D341Med (cell line): ENCODE data around the gene CTNND2.
"Not testable (repeated sequence)": the region's sequence is repeated elsewhere in the genome, so short reads cannot be mapped to it uniquely, and the experiment has no call there.

Experiments
- DNase-seq: peaks from one replicate; pipeline ENCODE4 v3.0.0; 2012; ENCODE audit warnings: low spot score

CTNND2 gene

DNA sequence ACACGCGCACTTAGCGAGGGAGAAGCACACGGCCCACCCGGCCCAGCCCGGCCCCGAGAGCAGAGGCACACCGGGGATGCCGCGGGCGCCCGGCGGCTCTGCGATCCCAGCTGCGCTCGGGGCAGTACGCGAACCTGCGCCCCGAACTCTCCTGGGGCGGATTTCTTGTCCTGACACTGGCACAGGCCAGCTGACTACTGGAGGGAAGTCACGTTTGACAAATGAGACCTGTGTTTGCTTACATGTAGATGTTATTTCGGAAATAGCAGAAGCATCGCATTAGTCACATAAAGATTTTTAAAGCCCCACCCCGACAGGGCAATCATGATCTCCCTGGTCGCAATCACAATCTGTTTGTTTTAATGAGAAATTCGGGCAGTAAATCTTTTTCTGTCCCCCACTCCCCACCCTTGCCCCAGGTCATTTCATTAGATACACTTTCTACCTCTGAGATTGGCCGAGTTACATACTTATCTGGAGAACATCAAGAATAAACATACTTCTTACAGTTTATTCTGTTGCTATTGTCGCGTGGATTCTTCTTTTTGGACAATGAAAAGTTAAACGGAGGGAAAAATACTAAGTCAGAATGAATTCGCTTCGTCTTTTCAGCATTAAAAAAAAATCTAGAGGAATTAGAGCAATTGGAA lies 518.9 kb downstream of the CTNND2 start:
- DNase-seq = no peak

DNA sequence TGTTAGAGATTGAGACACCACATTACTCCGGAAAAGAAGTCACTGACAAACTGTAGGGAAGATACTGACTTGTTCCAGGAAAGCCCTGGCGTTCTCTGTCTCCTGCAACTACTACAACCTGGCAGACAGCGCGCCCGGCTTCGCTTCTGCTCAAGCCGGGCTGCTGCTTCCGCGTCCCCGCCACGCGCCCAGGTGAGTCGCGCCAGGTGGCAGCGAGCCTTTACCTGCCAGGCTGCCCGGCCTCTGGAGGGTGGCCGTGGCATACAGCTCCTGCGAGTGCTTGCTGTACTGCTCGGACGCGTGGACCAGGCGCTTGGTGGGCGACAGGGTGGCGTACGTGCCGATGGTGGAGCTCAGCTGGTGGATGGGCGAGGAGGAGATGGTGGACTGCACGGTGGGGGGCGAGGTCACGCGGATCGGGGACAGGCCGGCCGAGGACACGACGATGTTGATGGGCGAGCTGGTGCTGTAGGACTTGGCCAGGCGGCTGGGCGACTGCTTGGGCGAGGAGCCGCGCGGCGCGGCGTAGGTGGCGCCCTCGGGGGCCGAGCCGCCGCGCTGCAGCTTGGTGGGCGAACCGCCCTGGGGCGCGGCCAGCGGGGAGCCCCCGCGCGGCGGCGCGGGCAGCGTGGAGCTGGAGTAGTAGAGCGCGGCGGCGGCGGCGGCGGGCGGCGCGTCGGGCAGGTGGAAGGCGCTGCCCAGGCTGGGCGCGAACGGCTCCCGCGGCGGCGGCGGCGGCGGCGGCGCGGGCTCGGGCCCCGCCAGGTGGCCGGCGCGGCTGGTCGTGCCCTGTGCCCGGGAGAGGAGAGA lies 519.6 kb downstream of the CTNND2 start:
- DNase-seq = peak; percentile 80

DNA sequence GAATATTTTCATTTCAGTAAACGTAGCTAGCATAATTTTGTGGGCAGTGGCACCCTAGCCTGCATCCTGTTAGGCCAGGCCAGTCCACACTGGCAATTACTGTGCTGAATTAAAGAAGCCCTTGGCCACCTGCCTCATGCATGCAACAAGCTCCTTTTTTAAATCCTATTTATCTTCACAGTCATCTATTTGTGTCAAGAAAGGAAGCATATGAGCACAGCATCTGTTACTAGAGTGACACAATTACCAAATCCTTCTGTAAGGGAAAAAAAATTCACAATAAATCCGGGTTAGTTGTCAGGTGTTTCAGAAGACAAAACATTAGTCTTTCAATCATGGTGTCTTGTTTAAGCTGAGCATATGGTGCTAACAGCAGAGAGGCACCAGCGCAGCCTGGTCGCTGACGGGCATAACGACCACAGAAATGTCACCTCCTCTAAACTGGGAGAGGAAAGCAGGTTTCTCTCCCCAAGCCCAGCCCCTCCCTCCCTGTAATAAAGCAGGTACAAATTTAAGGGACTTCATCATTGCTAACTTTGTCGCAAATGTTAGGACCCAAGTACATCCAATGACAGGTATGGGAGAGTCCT lies 520.6 kb downstream of the CTNND2 start:
- DNase-seq = peak; percentile 60

DNA sequence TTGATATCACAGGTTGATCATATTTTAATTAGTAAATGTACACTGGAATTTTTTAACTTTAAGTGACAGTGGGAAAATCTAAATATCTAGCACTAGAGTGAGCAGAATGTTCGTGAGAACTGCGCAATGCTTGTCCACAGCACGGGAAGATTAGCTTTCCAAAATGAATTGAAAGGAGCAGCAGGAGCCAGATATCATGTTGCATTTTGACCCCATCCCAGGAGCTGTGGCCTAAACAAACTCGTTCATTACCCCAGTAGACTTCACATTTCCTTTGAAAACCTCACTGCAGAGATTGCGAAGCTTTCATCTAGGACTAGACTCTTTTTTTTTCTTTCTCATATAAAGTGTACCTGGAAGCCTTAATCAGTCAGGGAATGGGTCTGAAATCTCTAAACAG lies 525.8 kb downstream of the CTNND2 start:
- DNase-seq = no peak

DNA sequence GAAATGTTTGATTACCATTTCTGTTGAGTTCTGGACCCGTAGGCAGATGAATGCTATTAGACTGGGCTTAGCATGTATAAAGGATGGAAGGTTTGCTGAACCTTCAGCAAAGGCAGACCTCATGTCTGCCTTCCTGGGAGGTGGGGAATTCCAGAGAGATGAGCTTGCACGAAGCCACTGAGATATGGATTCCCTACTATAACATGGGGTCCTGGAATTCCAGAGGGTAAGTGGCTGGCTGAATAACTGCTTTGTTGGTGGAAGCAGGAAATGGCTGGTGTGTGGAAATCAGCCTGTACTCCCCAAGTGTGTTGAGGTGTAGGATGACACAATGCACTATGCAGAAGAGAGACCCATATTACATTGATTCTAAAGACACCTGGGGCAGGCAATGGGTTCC lies 526.4 kb downstream of the CTNND2 start:
- no peak for DNase-seq

DNA sequence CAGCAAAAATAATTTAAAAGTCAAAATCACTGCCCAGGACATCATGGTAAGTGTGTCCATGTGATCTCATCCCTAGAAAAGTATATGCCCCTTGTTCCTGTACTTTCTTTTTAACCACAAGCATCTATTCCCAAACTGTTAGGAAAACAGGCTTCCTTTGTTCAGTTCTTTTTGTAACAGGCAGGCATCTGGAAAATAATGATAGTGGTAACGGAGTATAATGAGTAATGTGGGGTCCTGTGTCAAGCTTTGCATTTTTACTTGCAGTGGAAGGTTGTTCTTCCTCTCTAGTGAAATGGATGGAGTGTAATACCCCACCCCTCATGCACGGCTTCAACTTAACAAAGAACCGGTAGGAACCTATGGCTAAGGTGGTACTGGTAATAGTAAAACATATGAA lies 532.1 kb downstream of the CTNND2 start:
- DNase-seq = no peak

DNA sequence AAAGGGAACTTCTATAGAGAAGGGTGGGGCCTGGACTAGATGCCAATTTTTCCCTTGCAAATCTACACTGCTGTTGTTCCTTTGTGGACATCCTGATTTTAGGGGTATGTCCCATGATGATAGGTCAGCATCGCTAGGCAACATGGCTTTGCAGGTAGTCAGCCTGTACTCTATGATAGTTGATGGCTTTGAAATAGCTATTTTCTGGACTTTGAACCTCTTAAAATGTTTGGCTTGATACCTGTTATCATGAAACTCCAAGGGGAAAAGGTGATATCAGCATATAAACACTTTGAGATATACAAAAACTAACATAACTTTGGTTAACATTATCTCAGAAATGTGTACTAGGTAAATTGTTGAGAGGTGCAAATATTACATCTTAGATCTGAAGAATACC lies 533.2 kb downstream of the CTNND2 start:
- no peak for DNase-seq

DNA sequence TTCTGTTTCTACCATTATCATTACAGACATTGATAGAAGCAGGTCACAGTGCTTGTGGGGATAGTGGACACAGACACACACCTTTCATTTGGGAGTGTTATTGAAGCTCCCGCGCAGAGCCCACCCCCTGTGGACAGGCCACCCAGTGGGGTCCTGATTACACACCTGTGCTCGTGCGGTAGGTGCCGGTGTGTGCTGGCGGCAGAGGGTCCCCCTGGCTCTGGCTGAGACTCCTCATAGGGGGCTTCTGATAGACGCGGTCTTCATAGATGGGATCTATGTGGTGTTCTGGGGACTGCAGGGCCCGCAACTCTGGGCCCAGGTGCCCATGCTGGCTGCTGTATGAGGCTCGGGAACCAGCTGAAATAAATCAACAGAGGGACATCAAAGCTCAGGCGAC lies 539.7 kb downstream of the CTNND2 start:
- DNase-seq = no peak

DNA sequence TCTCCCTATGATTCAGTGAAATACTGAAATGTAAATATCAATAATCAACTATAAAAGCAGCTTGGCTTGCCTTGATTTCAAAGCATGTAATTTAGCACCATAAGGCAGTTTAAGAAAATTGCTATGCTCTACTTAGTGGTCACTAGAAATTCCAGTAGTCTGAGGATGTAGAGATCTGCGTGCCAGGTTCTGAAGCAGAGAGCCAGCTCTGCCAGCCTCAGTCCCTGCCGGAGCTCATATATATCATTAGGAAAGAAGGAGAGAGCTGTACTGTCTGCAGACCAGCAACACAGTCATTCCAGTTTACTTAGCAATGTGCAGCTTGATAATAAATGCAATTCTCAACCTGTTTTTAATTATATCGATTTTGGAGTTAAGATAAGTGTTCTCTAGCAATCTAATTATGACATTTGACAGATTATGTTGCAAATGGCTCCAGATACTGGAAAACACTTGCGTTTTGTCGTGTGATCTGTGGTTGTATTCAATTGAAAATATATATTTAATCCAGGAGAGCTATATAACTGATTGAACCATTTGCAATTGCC lies 540.5 kb downstream of the CTNND2 start:
- DNase-seq = no peak

DNA sequence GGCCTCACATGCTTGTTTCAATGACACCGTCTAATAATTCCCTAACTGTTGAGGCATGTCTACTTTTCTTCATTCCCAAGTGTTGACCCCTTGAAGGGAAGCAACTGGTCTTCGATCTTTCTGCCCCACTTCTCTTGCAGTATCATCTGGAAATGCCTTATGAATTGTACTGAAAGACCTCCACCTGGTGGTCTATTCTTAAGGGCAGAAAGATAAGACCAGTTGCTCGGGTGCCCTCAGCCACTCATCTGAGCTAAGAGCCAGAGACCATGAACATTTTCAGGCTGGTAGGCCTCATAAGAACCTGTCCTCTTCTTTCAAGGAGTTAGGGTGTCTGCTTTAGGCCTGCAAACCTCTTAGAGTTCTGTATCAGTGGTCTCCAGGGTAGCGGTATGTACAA lies 542.5 kb downstream of the CTNND2 start:
- no peak for DNase-seq

DNA sequence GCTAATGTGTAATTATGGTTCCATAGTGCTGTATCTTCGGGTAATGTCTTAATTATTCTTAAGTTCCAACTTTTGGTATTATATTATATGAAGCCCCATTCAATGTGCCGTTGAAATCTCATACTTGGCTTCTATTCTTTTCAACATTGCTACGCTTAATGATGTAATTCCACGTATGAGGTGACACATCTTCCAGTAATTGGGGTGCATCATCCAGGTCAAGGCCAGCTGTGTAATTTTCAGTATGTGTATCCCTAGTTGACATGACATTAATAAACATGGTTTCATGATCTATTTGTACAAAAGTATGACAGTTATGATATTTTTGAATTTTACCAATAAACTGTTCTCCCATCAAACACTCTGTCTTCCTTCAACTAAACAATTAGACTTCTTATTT lies 546.3 kb downstream of the CTNND2 start:
- DNase-seq = no peak

DNA sequence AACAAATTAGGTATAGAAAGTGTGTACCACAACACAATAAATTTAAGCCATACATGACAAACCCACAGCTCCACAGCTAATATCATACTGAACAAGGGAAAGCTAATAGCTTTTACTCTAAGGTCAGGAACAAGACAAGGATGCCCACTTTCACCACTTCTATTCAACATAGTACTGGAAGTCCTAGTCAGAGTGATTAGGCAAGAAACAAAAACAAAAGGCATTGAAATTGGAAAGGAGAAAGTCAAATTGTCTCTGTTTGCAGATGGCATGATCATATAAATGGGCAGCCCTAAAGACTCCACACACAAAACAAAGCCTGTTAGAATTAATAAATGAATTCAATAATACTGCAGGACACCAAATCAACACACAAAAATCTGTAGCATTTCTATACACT lies 548.8 kb downstream of the CTNND2 start:
- no peak for DNase-seq

DNA sequence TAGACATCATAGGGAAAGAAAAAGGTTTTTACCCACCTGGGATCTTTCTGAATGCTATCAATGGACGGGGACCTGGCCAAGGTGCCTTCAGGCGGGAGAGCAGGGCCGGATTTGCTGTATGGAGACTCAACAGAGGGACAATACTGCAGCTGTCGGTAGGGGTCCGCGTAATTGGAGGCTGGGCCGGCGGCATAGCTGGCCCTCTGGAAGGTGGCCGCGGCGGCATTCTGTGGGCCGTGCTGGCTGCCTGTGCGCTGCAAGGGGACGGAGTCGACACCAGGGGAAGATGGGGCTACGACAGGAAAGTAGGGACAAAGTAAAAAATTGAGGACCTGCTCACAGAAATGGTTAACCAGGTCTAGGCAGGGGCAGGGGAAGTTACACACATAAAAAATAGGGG lies 557.9 kb downstream of the CTNND2 start:
- no peak for DNase-seq

DNA sequence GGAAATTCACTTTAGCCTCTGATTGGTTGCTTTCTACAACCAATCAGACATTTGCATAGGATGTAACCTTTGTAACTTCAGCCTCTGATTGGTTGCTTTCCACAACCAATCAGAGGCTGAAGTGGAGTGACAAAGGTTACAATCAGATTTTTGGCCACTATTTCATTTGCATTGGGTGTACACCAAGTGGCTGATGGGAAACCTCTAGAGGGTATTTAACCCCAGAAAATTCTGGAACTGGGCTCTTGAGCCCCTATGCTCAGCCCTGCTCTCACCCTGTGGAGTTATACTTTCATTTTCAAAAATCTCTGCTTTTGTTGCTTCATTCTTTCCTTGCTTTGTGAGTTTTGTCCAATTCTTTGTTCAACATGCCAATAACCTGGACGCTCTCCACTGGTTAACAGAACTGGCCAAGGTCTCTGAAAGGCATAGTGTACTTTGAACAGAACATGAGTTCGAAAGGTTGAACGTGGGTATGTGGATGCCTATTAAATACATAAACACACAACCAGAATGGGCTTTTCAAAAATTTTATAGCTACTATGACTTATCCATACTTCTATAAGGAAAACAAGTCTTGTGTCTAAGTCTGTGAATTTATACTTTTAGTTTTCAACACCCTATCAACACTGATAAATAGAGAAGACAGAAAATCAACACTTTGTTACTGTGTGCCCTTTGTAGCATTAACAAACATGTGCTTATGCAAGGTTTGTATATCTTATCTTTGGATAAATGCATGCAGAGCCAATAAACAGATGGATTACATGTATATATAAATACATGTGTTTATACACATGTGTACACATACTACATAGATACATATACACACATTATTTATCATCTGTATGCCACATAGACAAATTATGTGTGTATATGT lies 568.1 kb downstream of the CTNND2 start:
- no peak for DNase-seq

DNA sequence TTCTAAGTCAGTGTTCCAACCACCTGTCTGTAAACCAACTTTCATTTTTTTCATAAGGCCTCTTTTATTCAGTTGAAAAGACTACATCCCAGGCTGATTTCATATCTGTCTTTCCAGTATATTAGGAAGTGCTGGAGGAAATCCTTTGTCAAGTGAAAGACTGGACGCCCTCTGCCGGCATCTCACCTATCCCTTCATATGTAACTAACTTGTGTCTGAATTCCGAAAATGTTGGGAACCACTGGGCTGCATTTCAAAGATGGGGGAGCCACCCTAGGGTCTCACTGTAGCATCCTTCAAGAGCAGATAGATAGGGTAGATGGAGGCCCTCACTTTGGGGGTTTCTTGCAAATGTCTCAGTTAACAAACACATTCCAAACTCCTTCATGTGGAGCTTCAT lies 569.8 kb downstream of the CTNND2 start:
- DNase-seq = no peak

DNA sequence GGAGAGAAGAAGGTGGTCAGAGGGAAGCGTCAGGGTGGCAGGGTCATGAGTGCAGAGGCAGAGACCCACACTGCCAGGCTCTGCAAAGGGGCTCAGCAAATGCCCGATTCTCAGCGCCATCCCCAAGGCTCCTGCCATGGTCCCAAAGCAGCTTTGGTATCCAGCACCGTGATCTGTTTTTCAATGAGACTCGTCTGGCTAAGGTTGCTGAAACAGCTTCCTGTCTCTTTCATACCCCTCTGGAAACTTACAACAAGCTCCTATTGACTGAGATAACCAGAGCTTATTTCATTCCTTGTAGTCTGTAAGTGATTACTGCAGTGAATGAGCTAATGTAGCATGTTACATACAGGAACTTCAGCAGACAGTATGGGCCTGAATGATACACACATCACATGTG lies 574.6 kb downstream of the CTNND2 start:
- DNase-seq = no peak

DNA sequence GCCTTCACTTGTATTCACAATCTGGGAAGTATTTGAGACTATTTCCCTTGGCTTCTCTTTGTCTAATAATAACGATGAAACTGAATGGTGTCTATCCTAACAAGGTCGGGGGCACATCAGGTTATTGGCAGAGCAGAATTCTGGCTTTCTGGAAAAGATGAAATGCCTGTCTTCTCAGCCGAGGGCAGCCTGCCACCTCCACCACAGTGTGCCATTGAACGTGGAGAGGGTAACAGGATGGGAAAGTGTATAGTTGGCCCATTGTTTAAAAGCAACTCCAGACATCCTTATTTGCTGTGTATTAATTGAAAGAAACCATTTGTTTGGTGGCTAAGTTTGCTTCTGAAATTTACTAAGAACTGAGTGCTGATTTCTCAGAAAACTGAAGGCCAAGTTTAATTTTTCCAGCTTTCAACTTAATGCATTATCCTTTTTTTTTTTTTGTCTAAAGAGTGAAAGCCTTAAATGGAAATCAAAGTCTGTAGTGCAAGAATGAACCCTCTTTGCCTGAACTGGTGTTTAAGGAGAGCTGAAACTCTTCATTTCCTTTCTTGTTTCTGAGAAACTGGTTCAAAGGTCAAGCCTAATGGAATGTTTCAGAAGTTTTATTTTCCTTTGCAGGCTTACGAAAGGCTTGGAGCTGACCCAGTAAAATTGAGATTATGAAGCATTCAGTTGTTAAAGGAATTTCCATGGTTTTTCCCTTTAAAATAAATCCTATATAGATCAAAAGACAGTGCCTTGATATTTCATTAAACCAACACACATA lies 579.5 kb downstream of the CTNND2 start:
- DNase-seq = no peak

DNA sequence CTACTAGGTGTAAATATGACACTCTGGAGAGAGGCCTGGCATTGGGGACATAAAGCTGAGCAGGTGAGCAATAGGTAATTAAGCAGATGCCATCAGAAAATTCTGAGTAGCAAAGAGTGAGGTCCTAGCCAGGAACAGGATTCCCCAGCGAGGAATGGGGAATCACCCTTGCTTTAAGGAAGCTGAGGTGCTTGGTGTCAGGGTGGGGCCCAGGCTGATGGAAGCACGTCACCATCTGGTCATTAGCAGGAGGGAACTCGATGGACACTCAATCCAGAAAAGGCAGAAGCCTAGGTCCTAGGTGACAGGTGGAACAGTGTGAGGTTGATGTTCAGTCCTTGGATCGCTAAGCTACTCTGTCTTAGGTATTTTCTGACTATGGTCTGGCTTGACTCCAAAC lies 580.5 kb downstream of the CTNND2 start:
- no peak for DNase-seq

DNA sequence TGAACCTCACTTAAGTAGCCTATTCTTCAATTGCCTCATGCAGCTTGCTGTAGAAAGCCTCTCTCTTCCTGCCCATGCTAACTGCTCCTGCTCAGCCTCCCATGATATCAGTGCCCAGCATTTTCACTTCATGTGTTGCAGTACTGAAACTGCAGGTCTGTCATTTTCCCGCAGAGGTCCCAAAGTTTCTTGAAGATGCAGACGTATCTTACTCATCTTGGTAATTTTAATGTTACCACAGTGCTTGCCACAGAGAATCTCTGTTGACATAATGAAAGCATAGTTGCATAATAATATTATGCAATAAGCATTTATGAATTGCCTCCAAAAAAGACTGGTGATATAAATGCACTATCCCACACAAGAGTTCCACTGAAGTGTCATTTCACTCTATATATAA lies 582.1 kb downstream of the CTNND2 start:
- no peak for DNase-seq

DNA sequence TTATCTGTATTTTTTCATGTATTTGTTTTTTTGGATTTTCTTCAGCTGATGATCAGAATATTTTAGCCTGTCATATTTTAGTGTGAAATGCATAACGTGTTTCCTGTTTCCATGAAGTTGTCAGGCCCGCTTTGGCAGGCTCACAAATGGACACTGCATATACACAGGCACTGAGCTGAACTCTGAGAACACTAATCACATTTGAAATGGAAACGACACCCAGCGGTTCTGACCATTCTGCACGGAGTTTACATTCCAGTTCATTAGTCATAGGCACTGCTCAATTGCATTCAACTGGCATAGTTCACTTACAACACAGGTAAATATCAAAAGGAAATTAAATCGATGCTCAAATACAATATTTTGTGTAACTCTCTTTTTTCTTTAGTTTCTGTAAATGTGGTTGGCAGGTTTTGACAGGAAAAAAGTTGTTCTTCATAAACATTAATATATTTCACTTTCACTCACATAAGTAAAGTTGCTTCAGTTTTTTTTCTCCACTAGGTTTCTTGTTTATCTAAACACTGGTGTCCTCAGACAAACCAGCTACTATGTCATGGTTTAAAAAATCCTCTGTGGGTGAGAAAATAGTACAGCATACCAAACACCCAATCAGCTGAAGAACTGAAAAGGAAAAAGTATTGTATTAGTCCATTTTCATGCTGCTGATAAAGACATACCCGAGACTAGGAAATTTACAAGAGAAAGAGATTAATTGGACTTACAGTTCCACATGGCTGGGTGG lies 584.2 kb downstream of the CTNND2 start:
- DNase-seq = no peak

DNA sequence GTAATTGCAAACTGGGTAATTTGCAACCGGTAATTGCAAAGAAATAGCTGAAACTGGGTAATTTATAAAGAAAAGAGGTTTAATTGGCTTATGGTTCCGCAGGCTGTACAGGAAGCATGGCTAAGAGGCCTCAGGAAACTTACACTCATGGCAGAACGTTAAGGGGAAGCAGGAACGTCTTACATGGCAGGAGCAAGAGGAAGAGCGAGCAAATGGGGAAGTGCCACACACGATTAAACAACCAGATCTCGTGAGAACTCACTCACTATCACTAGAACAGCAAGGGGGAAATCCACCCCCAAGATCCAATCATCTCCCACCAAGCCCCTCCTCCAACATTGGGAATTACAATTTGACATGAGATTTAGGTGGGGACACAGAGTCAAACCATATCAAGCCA lies 590.6 kb downstream of the CTNND2 start:
- DNase-seq = not testable (repeated sequence)
